CD4-positive, alpha-beta T cell (primary cell): ENCODE measurements around the gene MYO9A. TPM values are rescaled to one million over a fixed set of nuclear protein-coding genes. Genes with fewer than 3 reads are reported as not detected.

ENCODE experiments used
- ATAC-seq: fragments of 200-7000 bp; cut with Tn5 transposase; one replicate; pipeline ENCODE4 v1.10.0; 2022; ENCODE audit warnings: mild to moderate bottlenecking; ENCODE audit not compliant: poor library complexity
- CTCF ChIA-PET: fragments of 350-600 bp; sonication (Branson Sonifier 250); formaldehyde crosslinking; loops from one replicate; lab custom pipeline; 2021; ENCODE audit warnings: antibody characterized with exemption, inconsistent platforms; lab: Charles Lee
- POLR2A ChIA-PET: fragments of 350-600 bp; sonication (Branson Sonifier 250); formaldehyde crosslinking; loops from one replicate; lab custom pipeline; 2021; ENCODE audit warnings: antibody characterized with exemption, inconsistent platforms; lab: Charles Lee
- DNase-seq, 14 experiments: peaks; one replicate each; pipeline ENCODE4 v3.0.0-alpha.2; 2013 to 2020; ENCODE audit warnings: mixed read lengths in 2 of 14
- H3K27ac ChIP-seq, 2 donors: one replicate each; pipeline versions ENCODE4 v1.5.1 to v1.7.0; 2013; ENCODE audit warnings: low read length in 2 of 2, low read depth in 1 of 2, mild to moderate bottlenecking in 1 of 2
- H3K27me3 ChIP-seq, 2 experiments: 1 replicate in 1 of 2; 2 replicates in 1 of 2; pipeline versions ENCODE4 v1.6.1 to v1.7.0; 2013; ENCODE audit warnings: low read length in 2 of 2, control low read depth in 1 of 2, mild to moderate bottlenecking in 1 of 2, moderate library complexity in 1 of 2; ENCODE audit not compliant: insufficient read depth in 2 of 2, control insufficient read depth in 1 of 2
- H3K36me3 ChIP-seq: one replicate; pipeline ENCODE4 v1.6.1; 2013; ENCODE audit warnings: low read length, control low read depth; ENCODE audit not compliant: insufficient read depth
- H3K4me1 ChIP-seq: one replicate; pipeline ENCODE4 v1.6.1; 2013; ENCODE audit warnings: low read length, control low read depth; ENCODE audit not compliant: insufficient read depth
- H3K4me3 ChIP-seq: one replicate; pipeline ENCODE4 v1.5.1; 2013; ENCODE audit warnings: mild to moderate bottlenecking, low read length, moderate library complexity
- H3K9me3 ChIP-seq, 2 experiments: 1 replicate in 1 of 2; 2 replicates in 1 of 2; pipeline versions ENCODE4 v1.6.1 to v1.7.0; 2013; ENCODE audit warnings: low read length in 2 of 2, mild to moderate bottlenecking in 2 of 2, control low read depth in 1 of 2, moderate library complexity in 1 of 2; ENCODE audit not compliant: control insufficient read depth in 1 of 2, insufficient read depth in 1 of 2
- H3K27ac Mint-ChIP-seq: one replicate; pipeline ENCODE4 v1.8.0; 2020; ENCODE audit warnings: mixed read lengths
- H3K27me3 Mint-ChIP-seq: one replicate; pipeline ENCODE4 v1.8.0; 2021; ENCODE audit warnings: mixed read lengths
- H3K36me3 Mint-ChIP-seq: one replicate; pipeline ENCODE4 v1.8.0; 2021; ENCODE audit warnings: low read depth, mixed read lengths
- H3K4me1 Mint-ChIP-seq: one replicate; pipeline ENCODE4 v1.8.0; 2021; ENCODE audit warnings: low read depth, mixed read lengths
- H3K4me3 Mint-ChIP-seq: one replicate; pipeline ENCODE4 v1.8.0; 2020; ENCODE audit warnings: mild to moderate bottlenecking, mixed read lengths
- H3K9me3 Mint-ChIP-seq: one replicate; pipeline ENCODE4 v1.8.0; 2020; ENCODE audit warnings: mixed read lengths
- intact Hi-C, 2 experiments: fragments of 100-400 bp; cut with DNase I in 1 of 2; cut with micrococcal nuclease in 1 of 2; formaldehyde crosslinking; loops; one replicate each; pipeline versions ENCODE4 v1.15.1 to v1.9.0; 2023 to 2025; cut with DNase I, micrococcal nuclease
- total RNA-seq, 174 experiments: library from RNA in 2 of 174; stranded (reverse) in 2 of 174; gene quantifications; one replicate each; pipeline ENCODE4 v1.2.3 and lab custom pipeline; 2021 to 2026
- TF ChIP-seq, protein P1 (sequence below): fragments of 200-600 bp; IDR thresholded peaks from one replicate; pipeline ENCODE4 v1.8.0; 2022; ENCODE audit warnings: antibody characterized with exemption, mild to moderate bottlenecking

Gene MYO9A
- total RNA-seq, 2 experiments from 2014 or later = 23.4 to 29.1 TPM

- H3K9me3 ChIP-seq = no peaks in the 10 kb centered on the region
- H3K27me3 ChIP-seq = no peaks in the 10 kb centered on the region
- ATAC-seq (no peak), DNase-seq (no peak)
- ChIA-PET POLR2A (interaction anchor here (0.9 to 1.0 kb wide), 2 partner anchors 9 to 10 kb away, joined by 3 to 4 read pairs; partner anchors contain the start of genes MYO9A and SENP8), CTCF (no interaction called here)
- H3K36me3 Mint-ChIP-seq = no peaks in the 10 kb centered on the region
- H3K4me1 Mint-ChIP-seq = no peaks in the 10 kb centered on the region
- no peaks in the 10 kb centered on the region for H3K4me1 ChIP-seq
- no peak overlapping the region for H3K27ac Mint-ChIP-seq
- no peaks in the 10 kb centered on the region for H3K36me3 ChIP-seq
- intact Hi-C loops = no loop called here
- H3K4me3 Mint-ChIP-seq = no peak overlapping the region
- TF ChIP-seq, protein P1, sequence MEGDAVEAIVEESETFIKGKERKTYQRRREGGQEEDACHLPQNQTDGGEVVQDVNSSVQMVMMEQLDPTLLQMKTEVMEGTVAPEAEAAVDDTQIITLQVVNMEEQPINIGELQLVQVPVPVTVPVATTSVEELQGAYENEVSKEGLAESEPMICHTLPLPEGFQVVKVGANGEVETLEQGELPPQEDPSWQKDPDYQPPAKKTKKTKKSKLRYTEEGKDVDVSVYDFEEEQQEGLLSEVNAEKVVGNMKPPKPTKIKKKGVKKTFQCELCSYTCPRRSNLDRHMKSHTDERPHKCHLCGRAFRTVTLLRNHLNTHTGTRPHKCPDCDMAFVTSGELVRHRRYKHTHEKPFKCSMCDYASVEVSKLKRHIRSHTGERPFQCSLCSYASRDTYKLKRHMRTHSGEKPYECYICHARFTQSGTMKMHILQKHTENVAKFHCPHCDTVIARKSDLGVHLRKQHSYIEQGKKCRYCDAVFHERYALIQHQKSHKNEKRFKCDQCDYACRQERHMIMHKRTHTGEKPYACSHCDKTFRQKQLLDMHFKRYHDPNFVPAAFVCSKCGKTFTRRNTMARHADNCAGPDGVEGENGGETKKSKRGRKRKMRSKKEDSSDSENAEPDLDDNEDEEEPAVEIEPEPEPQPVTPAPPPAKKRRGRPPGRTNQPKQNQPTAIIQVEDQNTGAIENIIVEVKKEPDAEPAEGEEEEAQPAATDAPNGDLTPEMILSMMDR = no peak
- no peaks in the 10 kb centered on the region for H3K27me3 Mint-ChIP-seq
- no peaks in the 10 kb centered on the region for H3K9me3 Mint-ChIP-seq
- H3K4me3 ChIP-seq = no peak overlapping the region
- H3K27ac ChIP-seq = no peak overlapping the region
Observed at GRCh38 chr15:72128359-72128758, 10.4 kb upstream of the MYO9A start.

DNA sequence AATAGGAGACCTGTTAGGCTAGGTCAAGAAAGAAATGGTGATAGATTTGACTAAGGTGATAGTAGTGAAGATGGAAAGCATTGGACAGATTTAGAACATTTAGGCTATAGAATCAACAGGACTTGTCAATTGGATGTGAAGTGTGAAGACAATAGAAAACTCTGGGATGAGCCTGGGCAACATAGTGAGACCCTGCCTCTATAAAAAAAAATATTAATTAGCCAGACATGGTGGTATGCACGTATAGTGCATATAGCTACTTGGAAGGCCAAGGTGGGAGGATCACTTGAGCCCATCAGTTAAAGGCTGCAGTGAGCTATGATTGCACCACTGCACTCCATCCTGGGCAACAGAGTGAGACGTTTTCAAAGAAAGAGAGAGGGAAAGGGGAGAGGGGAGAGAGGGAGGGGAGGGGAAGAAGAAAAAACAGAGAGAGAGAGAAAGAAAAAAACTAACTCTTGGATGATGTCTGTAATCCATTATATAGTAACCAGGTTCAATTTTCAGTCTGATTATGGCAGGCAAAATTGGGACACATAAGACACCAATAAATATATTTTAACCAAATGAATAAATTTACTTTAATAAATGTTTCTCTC, 9.9 kb upstream of the MYO9A start:
- ChIA-PET POLR2A (interaction anchor here (0.9 to 1.1 kb wide), 3 partner anchors 8 to 10 kb away, joined by 3 to 4 read pairs (median 4); partner anchors contain the start of genes MYO9A and SENP8), CTCF (no interaction called here)
- H3K9me3 Mint-ChIP-seq = no peaks in the 10 kb centered on the region
- DNase-seq (no peak), ATAC-seq (no peak)
- TF ChIP-seq, protein P1 = no peak
- no peaks in the 10 kb centered on the region for H3K36me3 Mint-ChIP-seq
- no peaks in the 10 kb centered on the region for H3K36me3 ChIP-seq
- no peak overlapping the region for H3K4me3 ChIP-seq
- no peaks in the 10 kb centered on the region for H3K4me1 ChIP-seq
- H3K4me3 Mint-ChIP-seq = no peak overlapping the region
- intact Hi-C loops = no loop called here
- H3K27ac Mint-ChIP-seq = no peak overlapping the region
- H3K27me3 ChIP-seq = no peaks in the 10 kb centered on the region
- no peaks in the 10 kb centered on the region for H3K27me3 Mint-ChIP-seq
- H3K4me1 Mint-ChIP-seq = no peaks in the 10 kb centered on the region
- no peaks in the 10 kb centered on the region for H3K9me3 ChIP-seq
- H3K27ac ChIP-seq = no peak overlapping the region

DNA sequence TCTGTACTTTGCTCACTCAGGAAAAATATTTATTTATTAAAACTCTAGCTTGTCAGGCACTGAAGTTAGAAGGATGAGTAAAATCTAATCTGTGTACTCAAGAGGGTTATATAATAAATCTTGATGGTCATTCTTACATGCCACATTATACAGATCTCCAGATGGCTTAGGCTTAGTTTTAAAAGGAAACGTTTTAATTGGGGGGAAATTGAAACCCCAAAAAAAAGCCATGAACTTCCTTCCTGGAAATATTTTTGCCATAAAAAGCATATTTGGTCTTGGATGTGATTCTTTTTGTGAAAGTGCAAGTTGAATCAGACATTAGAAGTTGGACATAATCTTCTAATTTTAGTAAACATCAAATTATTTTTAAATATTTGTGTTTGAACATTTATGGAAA, 6.3 kb upstream of the MYO9A start:
- H3K27ac Mint-ChIP-seq = no peak overlapping the region
- H3K9me3 Mint-ChIP-seq = no peaks in the 10 kb centered on the region
- no peaks in the 10 kb centered on the region for H3K27me3 Mint-ChIP-seq
- peaks cover 6% of the 10 kb centered on the region for H3K4me1 Mint-ChIP-seq
- ChIA-PET CTCF (no interaction called here), POLR2A (no interaction called here)
- Histone ChIP-seq H3K4me1 (no peaks in the 10 kb centered on the region), H3K9me3 (no peaks in the 10 kb centered on the region), H3K4me3 (no peak overlapping the region), H3K36me3 (no peaks in the 10 kb centered on the region), H3K27me3 (no peaks in the 10 kb centered on the region), H3K27ac (no peak overlapping the region)
- no peaks in the 10 kb centered on the region for H3K36me3 Mint-ChIP-seq
- intact Hi-C loops = no loop called here
- DNase-seq (no peak), ATAC-seq (no peak)
- no peak overlapping the region for H3K4me3 Mint-ChIP-seq
- TF ChIP-seq, protein P1 = no peak
